Fibroblast of the aortic adventitia (primary cell): ENCODE results near the gene CDH13. TPM values are rescaled to one million over a fixed set of nuclear protein-coding genes. Genes with fewer than 3 reads are reported as not detected.
A peak's percentile ranks its signal among the peaks of the same experiment; 100 is the strongest.

ENCODE experiments used
- DNase-seq: peaks from one replicate; pipeline ENCODE4 v3.0.0-alpha.2; 2010; ENCODE audit warnings: low read depth
- H3K4me3 ChIP-seq: 2 replicates; pipeline ENCODE4 v1.5.1; 2011; ENCODE audit warnings: low read depth, mild to moderate bottlenecking, control low read depth, low read length, moderate library complexity
- total RNA-seq: library from RNA; depleted of rRNA; stranded (reverse); fragments of >200 nt; gene quantifications from 2 replicates; pipeline ENCODE4 v1.2.3, GENCODE V29; 2012; ENCODE audit warnings: low replicate concordance
- TF ChIP-seq, protein P1 (sequence below): IDR thresholded peaks from 2 replicates; pipeline ENCODE4 v1.5.1; 2011; ENCODE audit warnings: mild to moderate bottlenecking, low read length, control low read depth, inconsistent platforms; ENCODE audit not compliant: insufficient read depth

Gene CDH13
- total RNA-seq, 1 donor: 55.7 TPM

DNA sequence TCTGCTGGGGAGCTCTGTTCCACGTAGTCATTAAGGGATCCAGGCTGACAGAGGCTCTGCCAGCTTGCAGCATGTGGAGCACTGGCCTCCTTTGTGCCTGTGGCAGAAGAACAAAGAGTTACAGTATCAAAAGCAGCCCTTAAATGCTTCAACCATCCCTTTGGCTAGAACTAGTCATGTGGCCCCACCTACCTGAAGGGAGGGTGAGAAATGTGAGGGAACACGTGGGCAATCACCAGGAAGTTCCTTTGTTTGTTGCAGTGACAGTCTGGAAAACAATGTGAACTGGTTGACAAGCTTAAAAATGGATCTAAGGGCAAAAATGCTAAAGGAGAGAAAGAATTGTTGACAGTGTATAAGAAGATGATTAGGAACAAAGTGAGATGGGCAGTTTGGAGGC is 890.6 kb downstream of the CDH13 start:
- TF ChIP-seq, protein P1, sequence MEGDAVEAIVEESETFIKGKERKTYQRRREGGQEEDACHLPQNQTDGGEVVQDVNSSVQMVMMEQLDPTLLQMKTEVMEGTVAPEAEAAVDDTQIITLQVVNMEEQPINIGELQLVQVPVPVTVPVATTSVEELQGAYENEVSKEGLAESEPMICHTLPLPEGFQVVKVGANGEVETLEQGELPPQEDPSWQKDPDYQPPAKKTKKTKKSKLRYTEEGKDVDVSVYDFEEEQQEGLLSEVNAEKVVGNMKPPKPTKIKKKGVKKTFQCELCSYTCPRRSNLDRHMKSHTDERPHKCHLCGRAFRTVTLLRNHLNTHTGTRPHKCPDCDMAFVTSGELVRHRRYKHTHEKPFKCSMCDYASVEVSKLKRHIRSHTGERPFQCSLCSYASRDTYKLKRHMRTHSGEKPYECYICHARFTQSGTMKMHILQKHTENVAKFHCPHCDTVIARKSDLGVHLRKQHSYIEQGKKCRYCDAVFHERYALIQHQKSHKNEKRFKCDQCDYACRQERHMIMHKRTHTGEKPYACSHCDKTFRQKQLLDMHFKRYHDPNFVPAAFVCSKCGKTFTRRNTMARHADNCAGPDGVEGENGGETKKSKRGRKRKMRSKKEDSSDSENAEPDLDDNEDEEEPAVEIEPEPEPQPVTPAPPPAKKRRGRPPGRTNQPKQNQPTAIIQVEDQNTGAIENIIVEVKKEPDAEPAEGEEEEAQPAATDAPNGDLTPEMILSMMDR: no peak
- DNase-seq: no peak
- no peak overlapping the region for H3K4me3 ChIP-seq

DNA sequence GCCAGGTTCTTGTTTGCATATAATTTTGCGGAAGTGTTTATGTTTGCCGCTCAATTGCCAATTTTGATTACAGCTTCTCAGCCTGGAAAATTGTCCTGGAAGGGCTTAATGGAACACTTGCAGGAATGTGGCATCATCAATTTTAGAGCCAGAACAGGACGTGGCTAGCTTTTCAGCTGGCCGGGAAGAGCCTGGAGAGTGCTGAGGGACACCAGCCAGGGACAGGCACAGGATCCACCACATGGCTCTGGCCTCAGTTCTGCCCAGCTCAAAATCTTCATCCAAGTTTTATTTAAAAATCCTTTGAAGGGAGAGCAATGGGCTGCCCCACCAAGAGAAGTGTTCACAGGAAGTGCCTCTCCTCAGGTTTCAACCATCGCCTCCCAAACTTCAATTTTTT is 893.8 kb downstream of the CDH13 start:
- no peak for DNase-seq
- no peak overlapping the region for H3K4me3 ChIP-seq
- TF ChIP-seq, protein P1: no peak

DNA sequence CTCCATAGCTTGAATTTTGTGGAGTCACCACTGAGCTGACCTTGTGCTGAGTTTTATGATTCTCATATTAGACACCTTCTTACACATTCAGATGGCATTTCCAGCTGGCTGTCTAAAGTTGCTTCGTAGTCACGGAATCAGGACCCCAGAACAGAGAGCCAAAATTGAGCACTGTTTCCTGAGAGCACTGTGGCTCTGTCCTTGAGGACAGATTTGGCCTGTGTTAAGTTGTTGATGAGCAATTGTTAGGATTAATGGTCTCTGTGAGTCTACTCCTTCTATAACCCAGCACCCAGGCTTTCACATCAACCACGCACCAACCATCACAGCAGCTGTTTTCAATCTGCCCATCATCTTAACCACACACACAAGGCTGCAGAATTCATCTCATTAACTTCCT is 903.5 kb downstream of the CDH13 start:
- no peak overlapping the region for H3K4me3 ChIP-seq
- peak; percentile 34 for DNase-seq
- TF ChIP-seq, protein P1: no peak

DNA sequence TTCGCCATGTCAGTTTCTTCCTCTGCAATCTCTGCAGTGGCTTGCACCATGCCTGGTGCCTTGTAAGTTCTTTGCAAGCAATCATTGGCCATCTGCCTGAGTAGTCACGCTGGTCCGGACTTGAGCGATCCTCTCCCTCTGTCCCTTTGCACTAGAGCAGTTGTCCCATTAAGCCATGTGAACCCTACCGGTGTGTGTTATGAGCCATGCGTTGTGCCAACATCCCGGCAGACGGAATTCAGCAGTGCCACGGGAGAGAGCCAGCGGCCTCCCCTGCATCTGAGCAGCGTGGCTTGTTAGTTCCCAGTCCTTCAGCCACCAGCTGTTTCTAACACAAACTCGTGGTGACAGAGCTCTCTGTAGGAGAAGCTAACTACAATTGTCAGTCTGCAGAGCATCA is 905.9 kb downstream of the CDH13 start:
- no peak overlapping the region for H3K4me3 ChIP-seq
- TF ChIP-seq, protein P1: no peak
- no peak for DNase-seq

DNA sequence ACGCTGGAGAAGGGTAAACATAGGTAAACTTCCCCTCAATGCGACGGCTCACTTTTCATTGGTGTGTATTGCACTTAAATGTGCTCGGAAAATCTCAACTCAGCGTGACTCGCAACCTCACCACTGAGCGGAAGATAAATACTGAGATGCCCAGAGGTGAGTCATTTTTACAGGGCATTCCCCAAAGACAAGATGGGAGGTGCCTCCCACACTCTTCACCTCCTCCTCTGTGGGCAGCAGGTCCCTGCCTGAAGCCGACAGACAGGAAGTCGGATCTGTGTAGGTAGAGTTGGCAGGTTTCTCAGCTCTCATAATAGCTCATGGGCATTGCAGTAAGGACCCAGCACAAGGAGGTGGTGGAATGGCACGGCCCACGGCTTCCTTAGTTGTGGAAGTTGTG is 906.4 kb downstream of the CDH13 start:
- TF ChIP-seq, protein P1: no peak
- DNase-seq: no peak
- no peak overlapping the region for H3K4me3 ChIP-seq

DNA sequence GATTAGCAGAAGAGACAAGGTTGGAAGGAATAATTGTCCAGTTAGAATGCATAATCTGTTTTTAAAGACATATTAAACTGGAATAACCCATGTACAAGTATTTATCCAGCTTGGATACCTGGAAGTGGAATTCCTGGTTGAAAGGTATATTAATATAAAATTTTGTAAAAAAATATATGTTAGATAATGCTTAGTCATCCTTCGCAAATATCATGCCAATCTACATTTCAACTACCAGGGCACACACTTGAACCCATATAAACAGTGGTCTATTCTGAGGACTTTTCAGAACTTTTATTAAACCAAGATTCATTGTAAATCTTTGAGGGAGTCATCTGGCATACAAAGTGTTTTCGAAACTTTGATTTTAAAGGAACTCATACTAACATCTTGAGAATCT is 911.9 kb downstream of the CDH13 start:
- no peak overlapping the region for H3K4me3 ChIP-seq
- DNase-seq: no peak
- TF ChIP-seq, protein P1: no peak

DNA sequence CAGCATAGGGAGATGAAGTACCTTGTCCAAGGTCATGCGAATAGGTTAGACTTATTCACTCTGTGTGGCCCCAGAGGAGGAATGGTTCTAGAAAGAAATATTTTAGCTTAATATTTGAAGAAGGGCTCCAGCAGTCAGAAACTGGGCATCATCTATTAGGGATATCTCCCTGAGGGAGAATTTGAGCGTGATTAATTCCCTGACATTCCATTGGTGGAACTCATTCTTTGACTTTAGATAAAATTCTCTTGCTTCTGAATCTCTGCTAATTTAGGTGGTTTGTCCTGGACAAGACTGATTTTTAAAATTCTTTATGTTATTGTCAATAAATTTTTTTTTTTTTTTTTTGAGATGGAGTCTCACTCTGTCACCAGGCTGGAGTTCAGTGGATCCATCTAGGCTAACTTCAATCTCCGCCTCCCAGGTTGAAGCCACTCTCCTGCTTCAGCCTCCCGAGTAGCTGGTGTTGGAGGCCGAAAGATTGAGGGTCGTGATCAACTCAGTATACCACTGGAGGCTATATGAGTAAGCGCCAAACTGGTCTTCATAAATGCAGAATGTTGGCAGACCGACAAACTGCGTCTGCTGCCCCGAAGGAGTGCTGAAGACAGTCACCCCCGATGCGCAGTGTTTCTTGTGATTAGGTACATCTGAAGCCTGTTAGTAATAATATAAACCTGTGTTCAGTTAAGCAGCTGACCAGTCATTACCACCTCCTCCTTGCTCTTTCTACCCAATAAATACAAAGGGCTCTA is 913.1 kb downstream of the CDH13 start:
- TF ChIP-seq, protein P1: no peak
- H3K4me3 ChIP-seq: no peak overlapping the region
- peak; percentile 17 for DNase-seq
